Endothelial cell of umbilical vein (primary cell): Measurements from ENCODE around the gene MRPL9. TPM values are rescaled to one million over a fixed set of nuclear protein-coding genes. Genes with fewer than 3 reads are reported as not detected.

Experiments used
- BruUV-seq: library from RNA; stranded (reverse); fragments of 400-500 nt; replicated peaks from 2 replicates; lab custom pipeline; 2021; lab: Mats Ljungman, UMichigan
- CTCF ChIA-PET: fragments of 300-600, 350-600 bp; sonication (Branson Sonifier 250); formaldehyde crosslinking; loops from one replicate; lab custom pipeline; 2021; ENCODE audit warnings: antibody characterized with exemption, inconsistent platforms; lab: Charles Lee
- POLR2A ChIA-PET: fragments of 300-600, 350-600 bp; sonication (Branson Sonifier 250); formaldehyde crosslinking; loops from one replicate; lab custom pipeline; 2021; ENCODE audit warnings: antibody characterized with exemption, inconsistent platforms; lab: Charles Lee
- DNase-seq: peaks from one replicate; pipeline ENCODE4 v3.0.0-alpha.2; 2011; ENCODE audit warnings: low read depth, low spot score
- FAIRE-seq: peaks from 2 replicates; lab custom pipeline; 2011; peaks lifted over from hg19 to GRCh38; lab: Jason Lieb, UNC
- H2AFZ ChIP-seq: 2 replicates; pipeline ENCODE4 v1.6.0; 2012; ENCODE audit warnings: low read depth, low read length, control low read depth, inconsistent platforms
- H3K27ac ChIP-seq: 2 replicates; pipeline ENCODE4 v1.5.1; 2011; ENCODE audit warnings: low read depth, mild to moderate bottlenecking, control low read depth, low read length, moderate library complexity; ENCODE audit not compliant: insufficient read depth
- H3K27me3 ChIP-seq, 2 experiments: 2 replicates each; pipeline versions ENCODE4 v1.6.0 to v1.6.1; 2011; ENCODE audit warnings: low read length in 2 of 2, mixed read lengths in 1 of 2; ENCODE audit not compliant: control insufficient read depth in 2 of 2, insufficient read depth in 2 of 2
- H3K36me3 ChIP-seq, 2 experiments: 2 replicates in 1 of 2; 3 replicates in 1 of 2; pipeline ENCODE4 v1.5.1; 2011; ENCODE audit warnings: low read length in 2 of 2, mild to moderate bottlenecking in 1 of 2, moderate library complexity in 1 of 2; ENCODE audit not compliant: control insufficient read depth in 2 of 2, insufficient read depth in 2 of 2; ENCODE audit errors: extremely low read depth in 1 of 2
- H3K4me1 ChIP-seq: 3 replicates; pipeline ENCODE4 v1.5.1; 2011; ENCODE audit warnings: mild to moderate bottlenecking, low read length; ENCODE audit not compliant: control insufficient read depth, insufficient read depth; ENCODE audit errors: extremely low read depth
- H3K4me2 ChIP-seq: 2 replicates; pipeline ENCODE4 v1.6.1; 2011; ENCODE audit warnings: low read length, control low read depth, mixed read lengths; ENCODE audit not compliant: insufficient read depth
- H3K4me3 ChIP-seq, 3 experiments: fragments of 200-600 bp in 1 of 3; sonication (generic), shearing (Covaris generic) in 1 of 3; replicated peaks in 1 of 3; 2 replicates each; pipeline ENCODE4 v1.5.1; 2011 to 2016; ENCODE audit warnings: control low read depth in 3 of 3, low read length in 3 of 3, mild to moderate bottlenecking in 2 of 3, inconsistent platforms in 1 of 3, low read depth in 1 of 3, moderate library complexity in 1 of 3; ENCODE audit not compliant: insufficient read depth in 1 of 3
- H3K79me2 ChIP-seq: 2 replicates; pipeline ENCODE4 v1.6.0; 2012; ENCODE audit warnings: low read length, inconsistent platforms; ENCODE audit not compliant: control insufficient read depth, insufficient read depth
- H3K9ac ChIP-seq: replicated peaks from 2 replicates; pipeline ENCODE3; 2011; ENCODE audit warnings: low read length, control low read depth; ENCODE audit not compliant: insufficient read depth; ENCODE audit errors: extremely low read depth
- H3K9me1 ChIP-seq: replicated peaks from 3 replicates; pipeline ENCODE4 v1.6.0; 2011; ENCODE audit warnings: mild to moderate bottlenecking, low read length; ENCODE audit not compliant: control insufficient read depth, insufficient read depth; ENCODE audit errors: extremely low read depth
- H3K9me3 ChIP-seq: replicated peaks from 2 replicates; pipeline ENCODE4 v1.5.1; 2012; ENCODE audit warnings: low read length, inconsistent platforms; ENCODE audit not compliant: control insufficient read depth, insufficient read depth
- H4K20me1 ChIP-seq: replicated peaks from 2 replicates; pipeline ENCODE3; 2011; ENCODE audit warnings: mild to moderate bottlenecking, low read length; ENCODE audit not compliant: control insufficient read depth, insufficient read depth; ENCODE audit errors: extremely low read depth
- CTCF ChIP-seq, 2 donors: IDR thresholded peaks; 1 replicate in 1 of 2; 2 replicates in 1 of 2; pipeline ENCODE4 v1.5.1; 2011; ENCODE audit warnings: low read length in 2 of 2, mild to moderate bottlenecking in 2 of 2, moderate library complexity in 2 of 2, control low read depth in 1 of 2, inconsistent platforms in 1 of 2, low read depth in 1 of 2; ENCODE audit not compliant: insufficient read depth in 1 of 2; ENCODE audit errors: extremely low read depth in 1 of 2
- FOS ChIP-seq: IDR thresholded peaks from 2 replicates; pipeline ENCODE4 v1.6.1; 2011; ENCODE audit warnings: mild to moderate bottlenecking, low read length, moderate library complexity, borderline replicate concordance; ENCODE audit not compliant: insufficient read depth
- JUN ChIP-seq: IDR thresholded peaks from 2 replicates; pipeline ENCODE4 v1.6.1; 2011; ENCODE audit warnings: borderline replicate concordance, low read depth; ENCODE audit not compliant: insufficient read length, insufficient read depth
- MYC ChIP-seq: IDR thresholded peaks from one replicate; pipeline ENCODE4 v1.6.1; 2011; ENCODE audit warnings: mild to moderate bottlenecking, low read depth, low read length
- POLR2A ChIP-seq: IDR thresholded peaks from 2 replicates; pipeline ENCODE4 v1.6.1; 2012; ENCODE audit warnings: low read depth, mild to moderate bottlenecking, control low read depth, low read length
- dilution Hi-C: fragments of 300-500 bp; cut with MboI; formaldehyde crosslinking; loops from one replicate; pipeline ENCODE4 v1.15.0; 2019; ENCODE audit warnings: low sequenced_read_pairs; ENCODE audit not compliant: extremely low pct_ligation_motif_present
- intact Hi-C: fragments of 100-400 bp; cut with micrococcal nuclease; formaldehyde crosslinking; loops from one replicate; pipeline ENCODE4 v1.10.0; 2022
- polyA plus RNA-seq, 4 experiments: library from polyadenylated mRNA; depleted of rRNA in 3 of 4; stranded (reverse) in 3 of 4; unstranded in 1 of 4; fragments of >200 nt; gene quantifications; 2 replicates each; pipeline versions ENCODE4 v1.2.1 to v1.2.3, GENCODE V29; 2011 to 2012; ENCODE audit warnings: missing spikeins in 1 of 4
- total RNA-seq: library from RNA; stranded (reverse); gene quantifications from 2 replicates; pipeline ENCODE4 v1.2.3, GENCODE V29; 2021

MRPL9 gene
- total and polyA plus RNA-seq, 2 donors (not counting 3 experiments of a cell fraction or from before 2014, with no cell fraction given), result 79.1 to 112 TPM

- H3K4me3 ChIP-seq, result peak overlapping the region; percentile 86 to 97 (median 88)
- dilution Hi-C loops, result no loop called here
- no peak for DNase-seq
- no TSS peak for BruUV-seq
- CTCF ChIA-PET, result interaction anchor here (1.8 kb wide), 1 partner anchor 8 kb away, joined by 7 read pairs; no protein-coding TSS in a partner anchor
- H3K9ac ChIP-seq, result peak overlapping the region; percentile 96
- peaks cover 7% of the 10 kb centered on the region for H3K79me2 ChIP-seq
- no peaks in the 10 kb centered on the region for H3K27me3 ChIP-seq
- intact Hi-C loops, result loop anchor here (1.0 kb wide), 1 partner anchor 26 kb away; the partner anchor contains the start of gene TDRKH
- H3K9me3 ChIP-seq, result no peaks in the 10 kb centered on the region
- H3K36me3 ChIP-seq, result peaks cover 4 to 17% of the 10 kb centered on the region in 2 experiments
- POLR2A ChIA-PET, result interaction anchor here (0.6 to 1.3 kb wide), 2 partner anchors 26 to 440 kb away, joined by 4 read pairs; partner anchors contain the start of gene TDRKH
- no peak for TF ChIP-seq POLR2A
- TF ChIP-seq JUN, result no peak
- no peak for TF ChIP-seq FOS
- no peak for TF ChIP-seq MYC
- TF ChIP-seq CTCF (IDR thresholded peaks at IDR 0.05; ENCODE audit: extremely low read depth in 1 of 2, insufficient read depth in 1 of 2, low read depth in 1 of 2, low read length in 2 of 2), result no peak
- peak overlapping the region; percentile 91 for H3K27ac ChIP-seq
- FAIRE-seq, result peak; percentile 4
- H4K20me1 ChIP-seq, result no peaks in the 10 kb centered on the region
- H3K4me1 ChIP-seq, result peaks cover 16% of the 10 kb centered on the region
- peak overlapping the region; percentile 99 for H2AFZ ChIP-seq
- H3K4me2 ChIP-seq, result peak overlapping the region; percentile 99
- H3K9me1 ChIP-seq, result no peaks in the 10 kb centered on the region
These were observed 694 bp upstream of the MRPL9 start for GRCh38 chr1:151763990-151764389.
